ENCODE results near the gene PFN4. TPM values are rescaled to one million over a fixed set of nuclear protein-coding genes. Genes with fewer than 3 reads are reported as not detected.
"Not testable (repeated sequence)": the region's sequence is repeated elsewhere in the genome, so short reads cannot be mapped to it uniquely, and the experiment has no call there.

The PFN4 gene
- total RNA-seq, 2 donors from 2014 or later, result not detected

DNA sequence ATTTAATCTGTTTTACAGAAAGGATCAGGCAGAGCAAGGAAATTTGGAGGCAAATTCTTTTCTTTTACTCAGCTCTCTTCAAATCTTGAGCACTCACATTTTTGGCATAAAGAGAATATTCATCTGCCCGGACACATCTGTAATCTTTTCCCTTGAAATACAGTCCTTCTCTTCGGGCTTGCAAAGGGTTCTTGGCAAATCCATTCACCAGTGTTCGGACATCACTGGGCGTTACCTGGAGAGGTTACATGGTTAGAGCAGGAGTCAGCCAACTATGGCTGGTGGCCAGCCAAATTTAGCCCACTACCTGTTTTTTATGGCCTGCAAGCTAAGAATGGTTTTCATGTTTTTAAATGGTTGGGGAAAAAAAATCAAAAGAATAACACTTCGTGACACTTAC is 2.1 kb downstream of the PFN4 start:
- intact Hi-C loops (cut with DNase I, micrococcal nuclease), result no loop called here
- ATAC-seq, result no peak
- DNase-seq, result no peak

DNA sequence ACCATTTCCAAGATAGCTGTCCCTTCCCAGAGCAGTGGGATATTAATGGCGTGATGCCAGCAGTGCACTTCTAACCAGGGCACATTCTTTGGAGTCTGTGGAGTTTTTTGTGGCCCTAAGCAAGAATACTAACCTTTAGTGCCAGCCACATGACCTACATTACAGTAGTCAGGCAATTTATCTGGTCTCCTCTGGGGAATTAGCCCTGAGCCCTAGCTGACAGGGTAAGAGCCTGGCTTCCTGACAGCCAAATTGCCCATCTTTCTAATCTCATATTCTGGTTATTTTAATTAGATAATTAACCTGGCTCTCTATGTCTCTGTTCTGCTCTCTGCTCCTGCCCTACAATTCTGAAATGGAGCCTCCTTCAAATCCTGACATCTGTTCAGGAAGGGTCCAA is 5.2 kb downstream of the PFN4 start:
- intact Hi-C loops (cut with DNase I, micrococcal nuclease), result no loop called here
- DNase-seq (no peak), ATAC-seq (no peak)

DNA sequence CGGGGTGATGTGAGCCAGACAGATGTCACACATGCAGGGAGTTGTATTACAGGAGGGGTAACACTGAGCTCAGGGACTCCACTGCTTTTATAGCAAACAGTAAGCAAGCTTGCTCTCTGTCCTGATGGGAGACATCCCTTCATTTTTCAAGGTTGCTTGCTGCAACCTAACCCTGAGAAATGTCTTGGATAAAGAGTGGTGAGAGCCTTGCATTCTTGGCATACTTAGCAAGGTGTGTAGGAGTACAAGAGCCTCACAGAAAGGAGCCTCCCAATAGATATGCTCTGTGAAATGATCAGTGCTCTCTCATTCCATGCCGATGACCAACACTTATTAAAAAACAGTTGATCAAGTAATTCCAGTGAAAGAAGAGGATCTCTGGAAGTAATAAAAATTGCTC is 8.1 kb downstream of the PFN4 start:
- ATAC-seq (no peak), DNase-seq (no peak)
- intact Hi-C loops (cut with DNase I, micrococcal nuclease), result no loop called here

DNA sequence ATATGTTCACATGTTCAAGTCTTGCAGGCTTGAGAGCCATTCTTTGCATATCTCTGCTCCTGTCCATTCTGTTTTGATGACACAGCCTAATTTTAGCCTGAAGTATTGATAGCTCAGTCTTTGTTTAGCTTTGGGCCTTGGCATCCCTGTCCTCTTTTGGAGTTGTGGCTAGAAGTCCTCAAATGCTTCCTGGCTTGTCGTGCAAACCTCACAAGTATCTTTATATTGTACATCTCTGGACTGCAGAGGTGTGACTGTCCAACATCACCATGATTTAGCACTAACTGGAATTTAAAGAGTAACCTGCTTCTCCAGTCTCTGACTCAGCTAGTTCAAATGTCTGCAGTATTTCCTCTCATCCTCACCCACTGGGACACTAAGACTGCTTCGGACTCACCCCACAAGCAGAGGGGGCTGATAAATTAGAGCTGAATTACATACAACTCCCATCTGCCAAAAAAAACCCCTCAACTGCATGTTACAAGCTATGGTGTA is 11.7 kb downstream of the PFN4 start:
- intact Hi-C loops (cut with DNase I, micrococcal nuclease), result no loop called here
- DNase-seq (no peak), ATAC-seq (no peak)

DNA sequence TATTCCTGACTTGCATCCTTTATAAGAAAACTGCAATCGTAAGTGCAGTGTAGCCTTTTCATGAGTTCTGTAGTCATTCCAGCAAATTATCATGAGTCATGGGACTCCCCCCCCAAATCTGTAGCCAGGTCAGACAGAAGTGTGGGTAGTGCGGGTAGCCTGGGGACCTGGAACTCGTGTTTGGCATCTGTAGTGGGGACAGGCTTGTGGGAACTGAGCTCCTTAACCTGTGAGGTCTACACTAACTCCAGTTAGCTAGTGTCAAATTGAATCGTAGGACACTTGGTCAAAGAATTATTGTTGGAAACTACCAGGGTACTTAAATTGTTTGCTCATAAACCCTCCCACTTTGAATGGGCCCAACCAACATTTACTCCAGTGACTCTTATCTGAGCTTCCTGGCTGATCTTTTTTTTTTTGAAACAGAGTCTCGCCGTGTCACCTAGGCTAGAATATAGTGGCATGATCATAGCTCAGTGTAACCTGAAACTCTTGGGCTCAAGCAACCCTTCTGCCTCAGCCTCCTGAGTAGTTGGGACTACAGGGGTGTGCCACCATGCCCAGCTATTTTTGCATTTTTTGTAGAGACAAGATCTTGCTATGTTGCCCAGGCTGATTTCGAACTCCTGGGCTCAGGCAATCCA is 12.4 kb downstream of the PFN4 start:
- intact Hi-C loops (cut with DNase I, micrococcal nuclease), result no loop called here
- ATAC-seq, result no peak
- no peak for DNase-seq

DNA sequence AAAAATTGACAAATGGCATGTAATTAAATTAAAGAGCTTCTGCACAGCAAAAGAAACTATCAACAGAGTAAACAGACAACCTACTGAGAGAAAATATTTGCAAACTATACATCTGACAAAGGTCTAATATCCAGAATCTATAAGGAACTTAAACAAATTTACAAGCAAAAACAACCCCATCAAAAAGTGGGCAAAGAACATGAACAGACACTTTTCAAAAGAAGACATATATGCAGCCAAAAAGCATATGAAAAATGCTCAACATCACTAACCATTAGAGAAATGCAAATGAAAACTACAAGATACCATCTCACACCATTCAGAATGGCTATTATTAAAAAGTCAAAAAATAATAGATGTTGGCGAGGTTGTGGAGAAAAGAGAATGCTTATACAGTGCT is 13.7 kb downstream of the PFN4 start:
- DNase-seq, ATAC-seq: not testable (repeated sequence)

DNA sequence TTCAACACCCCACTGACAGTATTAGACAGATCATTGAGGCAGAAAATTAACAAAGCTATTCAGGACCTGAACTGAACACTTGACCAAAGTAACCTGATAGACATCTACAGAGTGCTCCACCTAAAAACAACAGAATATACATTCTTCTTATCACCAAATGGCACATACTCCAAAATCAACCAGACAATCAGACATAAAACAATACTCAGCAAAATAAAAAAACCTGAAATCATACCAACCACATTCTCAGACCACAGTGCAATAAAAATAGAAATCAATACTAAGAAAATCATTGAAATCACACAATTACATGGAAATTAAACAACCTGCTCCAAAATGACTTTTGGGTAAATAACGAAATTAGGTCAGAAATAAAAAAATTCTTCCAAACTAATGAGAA is 15.8 kb downstream of the PFN4 start:
- DNase-seq, result no peak
- no peak for ATAC-seq
- intact Hi-C loops (cut with DNase I, micrococcal nuclease), result no loop called here

More for the DNA sequence above, 13.7 kb downstream of the PFN4 start:
- intact Hi-C loops (cut with DNase I, micrococcal nuclease), result not testable (repeated sequence)

DNA sequence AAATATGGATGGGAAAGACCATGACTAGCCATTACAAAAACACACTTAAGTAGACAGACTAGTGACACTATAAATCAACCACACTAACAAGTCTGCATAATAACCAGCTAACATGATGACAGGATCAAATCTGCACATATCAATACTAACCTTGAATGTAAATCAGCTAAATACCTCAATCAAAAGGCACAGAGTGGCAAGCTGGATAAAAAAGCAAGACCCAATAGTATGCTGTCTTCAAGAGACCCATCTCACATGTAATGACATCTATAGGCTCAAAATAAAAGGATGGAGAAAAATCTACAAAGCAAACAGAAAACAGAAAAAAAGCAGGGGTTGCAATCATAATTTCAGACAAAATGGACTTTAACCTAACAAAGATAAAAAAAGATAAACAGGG is 16.3 kb downstream of the PFN4 start:
- ATAC-seq (no peak), DNase-seq (no peak)
- intact Hi-C loops (cut with DNase I, micrococcal nuclease), result no loop called here

DNA sequence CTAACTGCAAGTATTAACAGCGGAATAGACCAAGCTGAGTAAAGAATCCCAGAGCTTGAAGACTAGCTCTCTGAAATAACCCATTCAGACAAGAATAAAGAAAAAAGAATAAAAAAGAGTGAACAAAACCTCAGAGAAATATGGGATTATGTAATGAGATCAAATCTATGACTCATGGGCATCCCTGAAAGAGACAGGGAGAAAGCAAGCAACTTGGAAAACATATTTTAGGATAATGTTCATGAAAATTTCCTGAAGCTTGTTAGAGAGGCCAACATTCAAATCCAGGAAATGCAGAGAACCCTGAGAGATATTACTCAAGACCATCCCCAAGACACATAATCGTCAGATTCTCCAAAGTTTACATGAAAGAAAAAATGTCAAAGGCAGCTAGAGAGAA is 17.3 kb downstream of the PFN4 start:
- intact Hi-C loops (cut with DNase I, micrococcal nuclease), result no loop called here

DNA sequence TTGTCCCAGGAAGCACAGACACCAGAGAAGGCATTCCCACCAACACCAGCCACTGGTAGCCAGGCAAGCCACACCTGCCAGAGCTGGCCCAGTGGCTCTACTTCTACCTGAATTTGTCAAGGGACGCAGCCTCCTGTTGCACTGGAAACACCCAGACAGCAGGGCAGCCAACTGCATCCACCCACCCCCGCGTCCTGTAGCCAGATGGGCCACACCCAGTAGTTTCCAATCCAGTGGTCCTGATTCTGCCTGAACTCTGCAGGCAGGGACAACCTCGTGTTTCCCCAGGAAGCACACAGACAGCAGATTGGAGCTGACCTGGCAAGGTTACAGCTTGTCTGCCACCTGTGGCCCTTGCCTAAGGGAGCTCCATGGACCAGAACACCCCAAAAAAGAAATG is 18.2 kb downstream of the PFN4 start:
- ATAC-seq (no peak), DNase-seq (no peak)
- intact Hi-C loops (cut with DNase I, micrococcal nuclease), result no loop called here

More for the DNA sequence above, 17.3 kb downstream of the PFN4 start:
- DNase-seq, result no peak
- ATAC-seq, result no peak

DNA sequence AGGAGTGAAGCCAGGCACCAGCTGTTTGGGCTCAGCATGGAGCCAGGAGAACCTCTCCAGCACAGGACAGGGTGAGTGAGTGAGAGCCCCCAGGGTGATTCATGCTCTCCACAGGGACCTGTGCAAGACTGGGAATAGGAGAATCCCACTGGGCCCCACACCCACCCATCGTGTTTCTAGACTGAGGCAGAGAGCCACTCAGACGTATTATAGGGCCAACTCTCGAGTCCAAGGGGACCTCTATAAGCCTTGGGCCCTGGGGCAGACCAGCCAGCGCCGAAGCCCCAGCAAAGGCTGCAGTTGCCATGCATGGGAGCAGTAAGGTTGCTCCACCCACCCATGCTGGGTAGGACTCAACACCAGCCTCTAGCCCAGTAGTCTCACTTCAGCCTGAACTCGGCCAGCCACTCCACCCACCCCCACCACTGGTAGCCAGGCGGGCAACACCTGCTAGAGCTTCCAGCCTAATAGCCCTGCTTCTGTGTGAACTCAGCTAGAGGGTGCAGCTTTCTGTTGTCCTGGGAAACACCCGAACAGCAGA is 19.0 kb downstream of the PFN4 start:
- no peak for DNase-seq
- ATAC-seq, result no peak
- intact Hi-C loops (cut with DNase I, micrococcal nuclease), result no loop called here

DNA sequence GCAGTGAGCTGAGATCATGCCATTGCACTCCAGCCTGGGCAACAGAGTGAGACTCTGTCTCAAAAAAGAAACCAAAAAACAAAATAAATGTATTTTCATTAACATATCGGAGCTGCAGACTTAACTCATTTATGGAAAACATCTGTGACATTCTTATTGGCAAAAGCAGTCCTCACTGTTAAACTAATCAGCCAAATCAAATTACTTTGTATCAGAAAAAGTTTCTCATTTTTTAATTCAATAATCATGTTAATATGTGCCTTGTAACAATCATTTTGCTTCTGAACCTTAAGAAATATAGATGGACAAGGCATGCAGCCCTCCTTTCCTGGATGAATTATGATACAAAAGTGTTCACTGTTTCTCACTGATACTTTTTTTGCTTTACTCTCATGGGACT is 20.5 kb downstream of the PFN4 start:
- intact Hi-C loops (cut with DNase I, micrococcal nuclease), result no loop called here
- DNase-seq (no peak), ATAC-seq (no peak)

DNA sequence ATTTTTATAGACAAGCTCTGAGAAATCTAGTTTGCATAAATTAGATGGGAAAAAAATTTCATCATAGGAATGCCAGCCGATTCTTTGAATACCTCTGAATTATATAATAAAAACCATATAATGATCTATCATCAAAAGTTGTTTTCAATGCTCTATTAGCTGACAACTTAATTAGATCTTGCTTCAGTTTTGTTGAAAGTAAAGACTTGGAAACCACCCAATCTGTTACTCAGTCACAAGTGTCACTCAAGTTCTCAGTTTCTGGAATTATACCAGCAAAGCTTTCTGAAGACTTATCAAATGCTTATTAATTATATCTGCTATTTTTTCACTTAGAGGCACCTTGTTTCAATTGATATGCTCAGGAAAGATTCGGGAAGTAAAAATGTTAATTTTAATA is 21.1 kb downstream of the PFN4 start:
- DNase-seq, result no peak
- intact Hi-C loops (cut with DNase I, micrococcal nuclease), result no loop called here
- no peak for ATAC-seq

DNA sequence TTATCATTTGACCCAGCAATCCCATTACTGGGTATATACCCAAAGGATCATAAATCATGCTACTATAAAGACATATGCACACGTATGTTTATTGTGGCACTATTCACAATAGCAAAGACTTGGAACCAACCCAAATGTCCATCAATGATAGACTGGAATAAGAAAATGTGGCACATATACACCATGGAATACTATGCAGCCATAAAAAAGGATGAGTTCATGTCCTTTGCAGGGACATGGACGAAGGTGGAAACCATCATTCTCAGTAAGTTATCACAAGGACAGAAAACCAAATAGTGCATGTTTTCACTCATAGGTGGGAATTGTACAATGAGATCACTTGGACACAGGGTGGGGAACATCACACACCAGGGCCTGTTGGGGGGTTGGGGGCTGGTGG is 22.4 kb downstream of the PFN4 start:
- intact Hi-C loops (cut with DNase I, micrococcal nuclease); ATAC-seq; DNase-seq: not testable (repeated sequence)

DNA sequence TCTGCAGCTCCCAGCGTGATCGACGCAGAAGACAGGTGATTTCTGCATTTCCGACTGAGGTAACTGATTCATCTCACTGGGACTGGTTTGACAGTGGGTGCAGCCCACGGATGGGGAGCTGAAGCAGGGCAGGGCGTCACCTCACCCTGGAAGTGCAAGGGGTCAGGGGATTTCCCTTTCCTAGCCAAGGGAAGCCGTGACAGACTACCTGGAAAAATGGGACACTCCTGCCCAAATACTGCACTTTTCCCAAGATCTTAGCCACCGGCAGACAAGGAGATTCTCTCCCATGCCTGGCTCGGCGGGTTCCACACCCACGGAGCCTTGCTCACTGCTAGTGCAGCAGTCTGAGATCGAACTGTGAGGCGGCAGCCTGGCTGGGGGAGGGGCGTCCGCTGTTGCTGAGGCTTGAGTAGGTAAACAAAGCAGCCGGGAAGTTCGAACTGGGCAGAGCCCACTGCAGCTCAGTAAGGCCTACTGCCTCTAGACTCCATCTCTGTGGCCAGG is 27.9 kb downstream of the PFN4 start:
- intact Hi-C loops (cut with DNase I, micrococcal nuclease); ATAC-seq: not testable (repeated sequence)

DNA sequence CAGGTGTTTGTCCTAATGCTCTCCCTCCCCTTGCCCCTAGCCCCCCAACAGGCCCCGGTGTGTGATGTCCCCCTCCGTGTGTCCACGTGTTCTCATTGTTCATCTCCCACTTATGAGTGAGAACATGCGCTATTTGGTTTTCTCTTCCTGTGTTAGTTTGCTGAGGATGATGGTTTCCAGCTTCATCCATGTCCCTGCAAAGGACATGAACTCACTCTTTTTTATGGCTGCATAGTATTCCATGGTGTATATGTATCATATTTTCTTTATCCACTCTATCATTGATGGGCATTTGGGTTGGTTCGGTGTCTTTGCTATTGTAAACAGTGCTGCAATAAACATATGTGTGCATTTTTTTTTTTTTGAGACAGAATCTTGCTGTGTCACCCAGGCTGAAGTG is 29.9 kb downstream of the PFN4 start:
- DNase-seq; ATAC-seq; intact Hi-C loops (cut with DNase I, micrococcal nuclease): not testable (repeated sequence)

More for the DNA sequence above, 27.9 kb downstream of the PFN4 start:
- DNase-seq, result not testable (repeated sequence)

DNA sequence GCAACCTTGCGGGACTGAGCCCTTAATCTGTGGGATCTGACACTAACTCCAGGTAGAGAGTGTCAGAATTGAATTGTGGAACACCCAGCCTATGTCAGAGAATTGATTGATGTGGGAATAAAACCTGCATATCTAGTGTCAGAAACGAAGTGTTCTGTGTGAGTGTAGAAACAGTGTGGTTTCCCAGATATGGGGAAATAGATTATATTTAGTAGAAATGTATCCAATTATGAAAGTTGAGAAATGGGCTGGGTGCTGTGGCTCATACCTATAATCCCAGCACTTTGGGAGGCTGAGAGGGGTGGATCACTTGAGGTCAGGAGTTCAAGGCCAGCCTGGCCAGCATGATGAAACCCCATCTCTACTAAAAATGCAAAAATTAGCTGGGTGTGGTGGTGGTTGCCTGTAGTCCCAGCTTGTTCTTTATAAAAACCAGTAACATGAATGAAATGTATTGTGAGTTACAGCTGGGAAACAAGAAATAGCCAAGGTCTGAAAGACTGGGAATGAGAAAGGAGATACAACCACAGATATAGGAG is 34.2 kb downstream of the PFN4 start:
- DNase-seq (no peak), ATAC-seq (no peak)
- intact Hi-C loops (cut with DNase I, micrococcal nuclease), result loop anchor here in 1 of 2 donors (10.0 kb wide), 2 partner anchors 164 to 264 kb away; partner anchors contain the start of gene ATAD2B

DNA sequence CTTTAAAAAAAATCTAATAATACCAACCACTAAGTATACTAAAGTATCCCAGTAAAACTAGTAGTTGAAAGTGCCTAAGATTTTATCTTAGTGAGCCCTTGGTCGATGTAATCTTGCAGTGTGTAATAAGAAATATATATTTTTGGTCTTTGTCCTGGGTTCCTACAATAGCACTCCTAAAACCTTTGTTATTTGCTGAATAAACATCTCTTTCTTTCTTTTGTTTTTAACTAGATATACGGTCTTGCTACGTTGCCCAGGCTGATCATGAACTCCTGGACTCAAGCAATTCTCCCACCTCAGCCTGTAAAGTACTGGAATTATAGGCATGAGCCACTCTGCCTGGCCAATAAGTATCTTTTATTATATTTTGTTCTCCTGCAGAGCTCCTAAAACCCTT is 36.1 kb downstream of the PFN4 start:
- DNase-seq (no peak), ATAC-seq (no peak)
- intact Hi-C loops (cut with DNase I, micrococcal nuclease), result loop anchor here in 1 of 2 donors (10.0 kb wide), 2 partner anchors 162 to 262 kb away; partner anchors contain the start of gene ATAD2B

DNA sequence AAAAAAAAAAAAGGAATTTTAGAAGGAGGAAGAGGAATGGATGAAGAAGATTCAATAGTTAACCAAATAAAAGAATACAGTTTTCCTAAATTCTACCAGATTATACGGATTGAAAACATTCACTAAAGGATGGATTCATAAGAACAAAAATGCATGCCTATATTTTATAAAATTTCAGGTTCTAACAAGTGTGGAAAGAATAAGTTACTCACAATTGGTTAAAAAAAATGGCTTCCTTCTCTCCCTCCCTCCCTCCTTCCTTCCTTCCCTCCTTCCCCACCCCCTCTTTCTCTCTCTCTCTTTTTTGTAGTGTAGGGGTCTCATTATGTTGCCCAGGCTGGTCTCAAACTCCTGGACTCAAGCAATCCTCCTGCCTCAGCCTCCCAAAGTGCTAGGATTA is 36.9 kb downstream of the PFN4 start:
- ATAC-seq, result no peak
- no peak for DNase-seq
- intact Hi-C loops (cut with DNase I, micrococcal nuclease), result loop anchor here in 1 of 2 donors (10.0 kb wide), 2 partner anchors 161 to 261 kb away; partner anchors contain the start of gene ATAD2B

DNA sequence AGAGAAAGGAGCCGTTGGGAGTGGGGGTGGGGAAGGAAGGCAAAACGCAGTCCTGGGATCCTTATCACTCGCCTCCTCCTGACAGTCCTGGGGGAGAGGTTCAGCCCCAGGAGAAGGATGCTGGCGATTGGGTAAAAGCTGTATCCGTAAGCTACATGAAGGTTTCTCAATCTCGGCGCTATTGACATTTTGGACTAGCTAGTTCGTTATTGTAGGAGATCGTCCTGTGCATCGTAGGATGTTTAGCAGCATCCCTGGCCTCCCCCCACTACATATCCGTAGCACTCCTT is 38.0 kb downstream of the PFN4 start:
- intact Hi-C loops (cut with DNase I, micrococcal nuclease), result loop anchor here in 1 of 2 donors (10.0 kb wide), 2 partner anchors 160 to 260 kb away; partner anchors contain the start of gene ATAD2B
- no peak for ATAC-seq
- DNase-seq, result no peak

Measured in left colon (tissue), 2 donors.